ENCODE results near the gene PHF19. TPM values are rescaled to one million over a fixed set of nuclear protein-coding genes. Genes with fewer than 3 reads are reported as not detected.

Gene PHF19
- total and polyA plus RNA-seq, 3 experiments from 2014 or later = 8.3 to 214 (median 206) TPM

DNA sequence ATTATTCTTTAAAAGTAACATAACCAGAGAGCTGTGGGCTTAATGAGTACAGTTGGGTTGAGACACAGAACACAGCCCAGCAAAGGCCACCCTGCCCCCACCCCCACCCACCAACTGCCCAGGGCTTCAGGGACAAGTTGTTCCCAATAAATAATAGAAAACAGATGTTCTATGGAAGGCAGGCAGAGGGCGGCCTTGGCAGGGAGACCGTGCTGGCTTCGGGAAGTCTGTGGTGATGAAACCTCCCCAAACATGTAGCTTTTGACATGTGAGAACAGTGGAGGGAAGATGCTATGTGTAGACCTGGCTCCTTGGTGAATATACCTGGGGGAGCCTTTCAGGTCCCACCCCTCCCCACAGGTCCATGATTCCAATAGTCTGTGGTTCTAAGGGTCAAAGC is 39.6 kb upstream of the PHF19 start:
- Mint-ChIP-seq H3K27me3 (no peaks in the 10 kb centered on the region), H3K27ac (peak overlapping the region; percentile 1 to 99 (median 87)), H3K9me3 (no peaks in the 10 kb centered on the region), H3K4me3 (peak overlapping the region in 6 of 7 donors; percentile 47 to 88 (median 74)), H3K36me3 (peaks cover 46 to 91% (median 50%) of the 10 kb centered on the region in 3 donors), H3K4me1 (peaks cover 75 to 98% (median 86%) of the 10 kb centered on the region in 3 donors)
- POLR2A ChIA-PET = interaction anchor here (1.0 to 2.9 kb wide), 11 partner anchors 9 to 44 kb away, joined by 4 to 30 read pairs (median 9); partner anchors contain the start of gene TRAF1
- no peaks in the 10 kb centered on the region for H3K9me3 ChIP-seq (ENCODE audit: low read length)
- H3K4me1 ChIP-seq (ENCODE audit: insufficient read depth, low read length) = peaks cover 82% of the 10 kb centered on the region
- H3K36me3 ChIP-seq (ENCODE audit: insufficient read depth, low read length) = peaks cover 55% of the 10 kb centered on the region
- H3K27ac ChIP-seq (ENCODE audit: low read depth, low read length) = no peak overlapping the region
- H3K27me3 ChIP-seq (ENCODE audit: insufficient read depth, low read length, poor library complexity, severe bottlenecking) = no peaks in the 10 kb centered on the region
- H3K4me3 ChIP-seq (ENCODE audit: low read length) = no peak overlapping the region
- DNase-seq = no peak
- CTCF ChIA-PET = interaction anchor here (0.6 to 6.6 kb wide), 13 partner anchors 9 to 66 kb away, joined by 3 to 46 read pairs (median 5); partner anchors contain the start of gene TRAF1

GRCh38 chr9:120915854-120916470 is 39.0 kb upstream of the PHF19 start:
- peaks cover 45 to 91% (median 48%) of the 10 kb centered on the region in 3 donors for H3K36me3 Mint-ChIP-seq
- peak in 1 of 5 donors; percentile 68 for DNase-seq
- ChIA-PET CTCF (interaction anchor here (0.6 to 6.6 kb wide), 12 partner anchors 10 to 66 kb away, joined by 3 to 46 read pairs (median 6); partner anchors contain the start of gene TRAF1), POLR2A (interaction anchor here (1.0 to 2.9 kb wide), 12 partner anchors 10 to 43 kb away, joined by 4 to 30 read pairs (median 8); partner anchors contain the start of gene TRAF1)
- Histone ChIP-seq H3K9me3 (ENCODE audit: low read length) (no peaks in the 10 kb centered on the region), H3K36me3 (ENCODE audit: insufficient read depth, low read length) (peaks cover 61% of the 10 kb centered on the region), H3K4me1 (ENCODE audit: insufficient read depth, low read length) (peaks cover 82% of the 10 kb centered on the region), H3K27ac (ENCODE audit: low read depth, low read length) (no peak overlapping the region), H3K4me3 (ENCODE audit: low read length) (peak overlapping the region; percentile 26), H3K27me3 (ENCODE audit: insufficient read depth, low read length, poor library complexity, severe bottlenecking) (no peaks in the 10 kb centered on the region)
- H3K4me1 Mint-ChIP-seq = peaks cover 71 to 98% (median 85%) of the 10 kb centered on the region in 3 donors
- H3K27me3 Mint-ChIP-seq = no peaks in the 10 kb centered on the region
- peak overlapping the region; percentile 47 to 88 (median 75) for H3K4me3 Mint-ChIP-seq
- no peaks in the 10 kb centered on the region for H3K9me3 Mint-ChIP-seq
- peak overlapping the region; percentile 78 to 99 (median 88) for H3K27ac Mint-ChIP-seq

DNA sequence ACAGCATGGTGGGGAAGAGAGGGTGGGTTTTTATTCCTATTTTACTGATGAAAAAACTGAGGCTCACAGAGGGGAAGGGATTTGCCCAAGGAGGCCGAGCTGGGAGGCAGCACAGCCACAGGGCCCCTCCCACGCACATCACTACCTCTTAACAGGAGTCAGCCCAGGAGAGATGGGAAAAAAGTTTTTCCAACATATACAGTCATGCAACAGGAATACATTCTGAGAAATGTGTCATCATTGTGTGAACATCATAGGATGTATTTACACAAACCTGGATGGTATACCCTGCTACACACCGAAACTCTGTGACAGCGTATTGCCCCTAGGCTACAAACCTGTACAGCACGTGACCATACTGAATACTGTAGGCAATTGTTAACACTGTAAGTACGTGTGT is 38.0 kb upstream of the PHF19 start:
- peaks cover 44 to 91% (median 46%) of the 10 kb centered on the region in 3 donors for H3K36me3 Mint-ChIP-seq
- no peaks in the 10 kb centered on the region for H3K27me3 Mint-ChIP-seq
- DNase-seq = no peak
- H3K4me1 Mint-ChIP-seq = peaks cover 71 to 98% (median 85%) of the 10 kb centered on the region in 3 donors
- no peak overlapping the region for H3K4me3 ChIP-seq (ENCODE audit: low read length)
- H3K9me3 Mint-ChIP-seq = no peaks in the 10 kb centered on the region
- peaks cover 64% of the 10 kb centered on the region for H3K36me3 ChIP-seq (ENCODE audit: insufficient read depth, low read length)
- no peaks in the 10 kb centered on the region for H3K9me3 ChIP-seq (ENCODE audit: low read length)
- H3K27me3 ChIP-seq (ENCODE audit: insufficient read depth, low read length, poor library complexity, severe bottlenecking) = no peaks in the 10 kb centered on the region
- peak overlapping the region in 6 of 8 donors; percentile 43 to 99 (median 62) for H3K27ac Mint-ChIP-seq
- H3K27ac ChIP-seq (ENCODE audit: low read depth, low read length) = no peak overlapping the region
- H3K4me3 Mint-ChIP-seq = no peak overlapping the region
- CTCF ChIA-PET = interaction anchor here (1.1 to 6.6 kb wide), 7 partner anchors 10 to 47 kb away, joined by 4 to 46 read pairs (median 12); partner anchors contain the start of gene TRAF1
- peaks cover 82% of the 10 kb centered on the region for H3K4me1 ChIP-seq (ENCODE audit: insufficient read depth, low read length)
- POLR2A ChIA-PET = interaction anchor here (0.9 to 2.9 kb wide), 6 partner anchors 10 to 22 kb away, joined by 3 to 23 read pairs (median 3); no protein-coding TSS in a partner anchor

- Histone ChIP-seq H3K27ac (ENCODE audit: low read depth, low read length) (no peak overlapping the region), H3K36me3 (ENCODE audit: insufficient read depth, low read length) (peaks cover 69% of the 10 kb centered on the region), H3K9me3 (ENCODE audit: low read length) (no peaks in the 10 kb centered on the region), H3K4me3 (ENCODE audit: low read length) (no peak overlapping the region), H3K27me3 (ENCODE audit: insufficient read depth, low read length, poor library complexity, severe bottlenecking) (no peaks in the 10 kb centered on the region), H3K4me1 (ENCODE audit: insufficient read depth, low read length) (peaks cover 82% of the 10 kb centered on the region)
- H3K4me1 Mint-ChIP-seq = peaks cover 71 to 98% (median 85%) of the 10 kb centered on the region in 3 donors
- no peaks in the 10 kb centered on the region for H3K9me3 Mint-ChIP-seq
- H3K36me3 Mint-ChIP-seq = peaks cover 39 to 92% (median 41%) of the 10 kb centered on the region in 3 donors
- ChIA-PET POLR2A (interaction anchor here (0.9 to 2.0 kb wide), 6 partner anchors 10 to 22 kb away, joined by 3 to 5 read pairs (median 3); no protein-coding TSS in a partner anchor), CTCF (interaction anchor here (1.1 to 6.6 kb wide), 2 partner anchors 11 to 22 kb away, joined by 4 to 46 read pairs; partner anchors contain the start of gene TRAF1)
- DNase-seq = no peak
- no peak overlapping the region for H3K4me3 Mint-ChIP-seq
- H3K27ac Mint-ChIP-seq = peak overlapping the region in 7 of 8 donors; percentile 43 to 99 (median 63)
- no peaks in the 10 kb centered on the region for H3K27me3 Mint-ChIP-seq
Measured at GRCh38 chr9:120914396-120914795, 37.4 kb upstream of the PHF19 start.

- H3K4me1 ChIP-seq (ENCODE audit: insufficient read depth, low read length) = peaks cover 82% of the 10 kb centered on the region
- Mint-ChIP-seq H3K4me3 (peak overlapping the region in 2 of 7 donors; percentile 27 to 41), H3K27ac (peak overlapping the region in 7 of 8 donors; percentile 53 to 99 (median 73)), H3K4me1 (peaks cover 71 to 98% (median 84%) of the 10 kb centered on the region in 3 donors), H3K27me3 (no peaks in the 10 kb centered on the region), H3K36me3 (peaks cover 41 to 92% (median 42%) of the 10 kb centered on the region in 3 donors), H3K9me3 (no peaks in the 10 kb centered on the region)
- no peaks in the 10 kb centered on the region for H3K27me3 ChIP-seq (ENCODE audit: insufficient read depth, low read length, poor library complexity, severe bottlenecking)
- no peaks in the 10 kb centered on the region for H3K9me3 ChIP-seq (ENCODE audit: low read length)
- CTCF ChIA-PET = interaction anchor here (0.7 to 6.6 kb wide), 6 partner anchors 8 to 68 kb away, joined by 3 to 46 read pairs (median 4); partner anchors contain the start of gene TRAF1
- H3K36me3 ChIP-seq (ENCODE audit: insufficient read depth, low read length) = peaks cover 75% of the 10 kb centered on the region
- POLR2A ChIA-PET = interaction anchor here (0.9 to 2.4 kb wide), 7 partner anchors 9 to 24 kb away, joined by 3 to 9 read pairs (median 3); no protein-coding TSS in a partner anchor
- peak in 1 of 5 donors; percentile 36 for DNase-seq
- no peak overlapping the region for H3K27ac ChIP-seq (ENCODE audit: low read depth, low read length)
- H3K4me3 ChIP-seq (ENCODE audit: low read length) = no peak overlapping the region
Measured at GRCh38 chr9:120913647-120914264, 36.8 kb upstream of the PHF19 start.

DNA sequence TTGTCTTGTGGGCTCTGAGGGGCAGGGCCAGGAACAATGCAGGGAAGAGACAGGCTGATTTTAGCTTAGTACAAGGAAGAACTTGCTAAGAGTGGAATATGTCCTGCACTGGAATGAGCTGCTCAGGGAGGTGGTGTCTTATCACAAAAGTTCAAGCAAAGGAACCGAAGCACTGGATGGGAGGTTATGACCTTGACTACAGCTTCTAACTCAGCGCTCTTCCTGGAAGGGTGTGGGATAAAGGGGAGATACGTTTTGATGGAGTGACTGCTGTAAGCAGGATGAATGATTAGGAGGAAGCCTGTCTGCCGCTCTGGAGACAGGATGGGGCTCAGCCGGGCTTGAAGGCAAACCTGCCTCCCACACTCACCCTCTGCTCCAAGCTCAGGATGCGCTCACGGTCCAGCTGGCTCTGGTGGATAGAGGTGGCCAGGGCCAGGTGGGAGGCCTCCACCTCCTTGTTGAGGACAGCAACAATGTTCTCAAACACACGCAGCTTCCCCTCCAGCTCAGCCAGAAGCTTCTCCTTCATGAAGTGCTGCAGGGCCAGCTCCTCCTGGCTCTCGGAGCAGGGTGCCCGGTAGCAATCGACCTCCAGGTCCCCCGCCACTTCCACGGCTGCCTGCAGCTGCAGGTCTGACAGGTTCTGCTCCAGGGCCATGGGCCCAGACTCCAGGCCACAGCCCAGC is 36.1 kb upstream of the PHF19 start:
- Mint-ChIP-seq H3K27me3 (no peaks in the 10 kb centered on the region), H3K4me1 (peaks cover 66 to 93% (median 82%) of the 10 kb centered on the region in 3 donors), H3K36me3 (peaks cover 41 to 92% (median 42%) of the 10 kb centered on the region in 3 donors), H3K27ac (peak overlapping the region in 7 of 8 donors; percentile 43 to 88 (median 66)), H3K9me3 (no peaks in the 10 kb centered on the region), H3K4me3 (peak overlapping the region in 1 of 7 donors; percentile 7)
- peaks cover 77% of the 10 kb centered on the region for H3K4me1 ChIP-seq (ENCODE audit: insufficient read depth, low read length)
- H3K27me3 ChIP-seq (ENCODE audit: insufficient read depth, low read length, poor library complexity, severe bottlenecking) = no peaks in the 10 kb centered on the region
- H3K4me3 ChIP-seq (ENCODE audit: low read length) = no peak overlapping the region
- CTCF ChIA-PET = interaction anchor here (0.7 to 6.6 kb wide), 8 partner anchors 9 to 68 kb away, joined by 3 to 46 read pairs (median 4); partner anchors contain the start of gene TRAF1
- POLR2A ChIA-PET = interaction anchor here (1.1 to 2.4 kb wide), 4 partner anchors 9 to 23 kb away, joined by 3 to 9 read pairs (median 5); no protein-coding TSS in a partner anchor
- H3K27ac ChIP-seq (ENCODE audit: low read depth, low read length) = no peak overlapping the region
- H3K36me3 ChIP-seq (ENCODE audit: insufficient read depth, low read length) = peaks cover 75% of the 10 kb centered on the region
- DNase-seq = no peak
- no peaks in the 10 kb centered on the region for H3K9me3 ChIP-seq (ENCODE audit: low read length)

DNA sequence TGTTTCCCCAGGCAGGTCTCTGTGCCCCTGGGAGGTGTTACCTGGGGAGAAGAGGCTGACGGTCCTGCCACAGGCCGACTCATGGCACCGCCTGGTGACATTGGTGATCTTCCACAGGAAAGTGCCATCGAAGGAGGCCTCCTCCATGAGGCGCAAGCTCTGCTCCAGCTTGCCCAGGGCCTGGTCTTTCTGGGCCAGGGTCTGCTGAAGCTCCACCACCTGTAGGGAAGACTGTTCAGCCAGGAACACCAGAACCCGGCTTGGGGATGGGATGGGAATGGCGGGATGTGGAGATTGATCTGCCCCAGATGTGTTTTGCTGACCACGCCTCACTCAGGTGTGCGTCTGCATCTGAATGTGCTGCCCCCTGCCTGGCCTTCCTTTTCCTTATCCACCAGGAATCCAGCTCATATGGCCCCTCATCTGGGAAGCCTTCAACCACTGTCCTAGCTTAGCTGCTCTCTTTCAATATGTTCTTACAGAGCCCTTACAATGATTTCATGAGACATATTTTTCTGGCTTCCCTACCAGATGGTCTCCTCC is 34.4 kb upstream of the PHF19 start:
- Histone ChIP-seq H3K9me3 (ENCODE audit: low read length) (no peaks in the 10 kb centered on the region), H3K36me3 (ENCODE audit: insufficient read depth, low read length) (peaks cover 70% of the 10 kb centered on the region), H3K4me3 (ENCODE audit: low read length) (no peak overlapping the region), H3K27ac (ENCODE audit: low read depth, low read length) (no peak overlapping the region), H3K4me1 (ENCODE audit: insufficient read depth, low read length) (peaks cover 74% of the 10 kb centered on the region), H3K27me3 (ENCODE audit: insufficient read depth, low read length, poor library complexity, severe bottlenecking) (no peaks in the 10 kb centered on the region)
- Mint-ChIP-seq H3K9me3 (no peaks in the 10 kb centered on the region), H3K27me3 (no peaks in the 10 kb centered on the region), H3K4me3 (peak overlapping the region in 1 of 7 donors; percentile 12), H3K36me3 (peaks cover 27 to 92% (median 37%) of the 10 kb centered on the region in 3 donors), H3K4me1 (peaks cover 64 to 91% (median 82%) of the 10 kb centered on the region in 3 donors), H3K27ac (peak overlapping the region; percentile 73 to 88 (median 78))
- ChIA-PET CTCF (interaction anchor here (1.6 to 6.6 kb wide), 3 partner anchors 14 to 42 kb away, joined by 3 to 46 read pairs (median 9); partner anchors contain the start of gene TRAF1), POLR2A (interaction anchor here (0.6 to 2.4 kb wide), 6 partner anchors 9 to 32 kb away, joined by 3 to 9 read pairs (median 4); no protein-coding TSS in a partner anchor)
- no peak for DNase-seq
